HG02759 (cell line): ENCODE results near the gene MYO16.
"Not testable (repeated sequence)": the region's sequence is repeated elsewhere in the genome, so short reads cannot be mapped to it uniquely, and the experiment has no call there.

Experiments
- ATAC-seq: cut with Tn5 transposase; IDR thresholded peaks from one replicate; pipeline ENCODE4 v1.9.1; 2021; ENCODE audit warnings: mild to moderate bottlenecking, moderate library complexity; ENCODE audit not compliant: unreplicated experiment

MYO16 gene

GRCh38 chr13:108741930-108742329 lies 112.5 kb downstream of the MYO16 start:
- no peak for ATAC-seq

DNA sequence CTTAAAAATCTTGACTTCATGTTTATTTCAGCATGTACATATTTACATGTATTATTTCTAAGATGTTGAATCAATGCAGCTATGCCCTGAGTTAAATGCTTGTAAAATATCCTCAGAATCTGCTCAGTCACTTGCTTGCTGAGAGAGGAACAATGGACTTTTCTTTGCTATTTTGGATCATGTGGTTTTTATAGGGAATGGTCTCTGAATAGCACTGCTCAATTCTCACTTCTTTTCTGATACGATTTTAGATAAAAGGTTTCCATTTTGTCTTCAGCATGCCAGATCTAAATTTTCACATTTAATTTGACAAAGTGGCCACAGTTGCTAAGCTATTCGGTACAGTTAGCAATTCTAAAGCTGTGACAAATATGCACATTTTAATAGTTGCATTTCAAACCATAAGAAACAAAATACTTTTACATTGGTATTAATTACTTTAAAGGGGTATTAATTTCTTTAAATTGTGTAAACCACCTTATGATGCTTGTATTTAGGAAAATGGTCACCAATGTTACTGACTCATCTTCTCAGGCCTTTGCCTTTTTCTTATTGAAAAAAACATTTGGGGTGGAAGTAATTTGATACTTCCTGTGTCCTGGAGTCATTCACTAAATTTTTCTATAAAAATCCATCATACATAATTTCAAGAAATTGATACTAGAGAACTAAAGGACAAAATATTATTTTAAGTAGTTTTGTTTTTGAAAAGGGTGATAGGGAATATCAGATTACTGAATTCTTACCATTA lies 113.5 kb downstream of the MYO16 start:
- ATAC-seq, result no peak

DNA sequence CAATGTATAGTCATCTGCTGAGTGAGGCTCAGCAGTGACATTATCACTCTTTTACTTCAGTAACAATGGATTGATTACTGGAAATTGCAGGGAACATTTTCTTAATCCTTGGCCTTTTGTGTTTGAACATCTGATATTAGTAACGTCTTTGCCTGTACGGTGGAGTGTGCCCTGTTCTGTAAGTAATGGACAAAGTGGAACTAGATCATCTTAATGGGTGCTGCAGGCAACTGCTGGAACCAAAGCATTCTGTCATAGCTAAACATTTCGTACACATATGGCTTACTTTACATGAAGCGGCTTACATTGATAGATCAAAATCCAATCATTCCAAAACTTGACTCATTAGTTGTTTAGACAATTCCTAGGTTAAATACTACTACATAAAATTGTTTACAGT lies 114.1 kb downstream of the MYO16 start:
- no peak for ATAC-seq

- ATAC-seq, result no peak
Observed at GRCh38 chr13:108747843-108748242, 118.4 kb downstream of the MYO16 start.

GRCh38 chr13:108752276-108752675 lies 122.9 kb downstream of the MYO16 start:
- ATAC-seq, result no peak

DNA sequence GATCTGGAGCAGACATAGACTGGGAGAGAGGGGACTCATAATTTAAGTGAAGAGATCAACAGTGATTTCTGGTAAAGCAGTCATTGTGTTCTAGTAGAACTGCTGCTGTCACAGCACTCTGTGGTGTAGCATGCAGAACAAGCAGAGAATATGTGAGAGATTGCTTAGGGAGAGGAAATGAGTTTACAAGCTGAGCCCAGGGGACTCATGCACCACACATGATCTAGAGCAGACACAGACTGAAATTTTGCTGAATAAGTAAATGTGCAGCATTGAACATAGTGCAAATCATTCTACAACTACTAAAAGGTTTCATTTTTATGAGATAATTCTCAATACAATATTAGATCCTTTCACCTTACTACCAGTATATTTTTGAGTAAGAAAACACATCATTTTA lies 125.7 kb downstream of the MYO16 start:
- no peak for ATAC-seq

- ATAC-seq, result no peak
Observed at GRCh38 chr13:108760129-108760528, 130.7 kb downstream of the MYO16 start.

DNA sequence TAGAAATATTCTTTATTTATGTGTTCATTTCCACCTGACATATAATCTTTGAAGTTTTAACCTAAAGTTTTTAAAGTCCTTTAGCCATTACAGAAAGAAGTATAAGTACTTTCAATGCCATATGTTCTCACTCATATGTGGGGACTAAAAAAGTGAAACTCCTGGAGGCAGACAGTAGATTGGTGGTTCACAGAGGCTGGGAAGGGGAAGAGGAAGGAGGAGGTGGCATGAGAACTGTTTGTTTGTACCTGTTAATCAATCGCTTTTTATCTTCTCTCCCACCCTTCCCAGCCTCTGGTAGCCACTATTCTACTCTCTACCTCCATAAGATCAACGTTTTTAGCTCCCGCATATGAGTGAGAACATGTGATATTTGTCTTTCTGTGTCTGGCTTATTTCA lies 131.1 kb downstream of the MYO16 start:
- no peak for ATAC-seq

- ATAC-seq, result no peak
Observed at GRCh38 chr13:108768035-108768434, 138.6 kb downstream of the MYO16 start.

- no peak for ATAC-seq
Observed at GRCh38 chr13:108769213-108770070, 140.0 kb downstream of the MYO16 start.

DNA sequence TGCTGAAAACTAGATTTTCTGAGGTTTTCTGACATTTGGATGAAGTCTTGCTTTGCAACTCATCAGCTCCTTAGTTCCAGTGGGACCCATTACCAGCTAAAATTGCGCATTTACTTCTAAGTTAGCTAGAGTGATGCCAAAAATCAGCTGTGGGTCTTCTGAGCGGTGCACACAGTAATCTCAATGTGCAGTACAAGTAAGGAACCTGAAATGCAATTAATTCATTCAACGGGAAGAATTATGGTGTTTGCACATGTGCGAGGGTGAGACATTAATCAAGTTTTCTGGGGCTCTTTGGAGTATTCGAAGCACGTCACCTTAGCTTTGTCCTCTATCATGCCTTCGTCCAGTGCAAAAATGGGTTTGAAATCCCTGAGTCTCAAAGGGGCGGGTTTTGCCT lies 146.2 kb downstream of the MYO16 start:
- ATAC-seq, result no peak

- no peak for ATAC-seq
Observed at GRCh38 chr13:108776650-108777049, 147.2 kb downstream of the MYO16 start.

GRCh38 chr13:108777421-108778420 lies 148.3 kb downstream of the MYO16 start:
- no peak for ATAC-seq

DNA sequence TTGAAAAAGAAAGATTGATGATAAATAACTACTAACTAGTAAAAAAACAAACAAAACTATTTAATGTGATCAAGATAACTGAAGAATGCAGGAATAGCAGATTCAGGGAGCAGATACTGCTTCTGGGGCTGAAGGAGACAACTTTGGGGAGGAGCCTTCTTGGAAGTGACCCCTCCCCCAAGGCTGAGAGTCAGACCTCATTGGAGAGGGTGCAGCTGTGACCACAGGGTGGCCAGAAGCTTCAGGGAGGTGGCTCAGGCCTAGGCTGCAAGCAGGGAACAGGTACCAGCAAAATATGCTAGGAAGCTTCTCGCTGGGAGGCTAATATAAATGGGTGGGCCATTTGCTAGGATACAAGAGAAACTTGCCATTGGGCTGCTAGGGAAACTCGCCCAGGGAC lies 149.9 kb downstream of the MYO16 start:
- no peak for ATAC-seq

DNA sequence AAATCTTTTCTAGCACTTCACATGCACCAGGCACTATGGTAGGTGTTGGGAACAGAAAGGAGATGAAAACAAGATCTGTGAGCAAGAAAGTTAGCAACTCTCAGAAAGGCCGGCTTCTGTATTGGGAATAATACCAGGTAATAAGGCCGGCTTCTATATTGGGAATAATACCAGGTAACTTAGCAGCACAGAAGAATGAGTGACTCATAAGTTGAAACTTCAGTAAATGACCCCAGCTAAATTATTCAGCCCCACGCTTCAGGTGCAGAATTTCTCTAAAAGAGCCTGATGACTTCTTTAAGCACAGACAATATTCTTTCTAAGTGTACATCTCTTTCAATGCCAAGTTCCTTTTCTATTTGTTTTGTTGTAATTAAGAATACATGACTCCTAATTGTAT lies 151.3 kb downstream of the MYO16 start:
- no peak for ATAC-seq

DNA sequence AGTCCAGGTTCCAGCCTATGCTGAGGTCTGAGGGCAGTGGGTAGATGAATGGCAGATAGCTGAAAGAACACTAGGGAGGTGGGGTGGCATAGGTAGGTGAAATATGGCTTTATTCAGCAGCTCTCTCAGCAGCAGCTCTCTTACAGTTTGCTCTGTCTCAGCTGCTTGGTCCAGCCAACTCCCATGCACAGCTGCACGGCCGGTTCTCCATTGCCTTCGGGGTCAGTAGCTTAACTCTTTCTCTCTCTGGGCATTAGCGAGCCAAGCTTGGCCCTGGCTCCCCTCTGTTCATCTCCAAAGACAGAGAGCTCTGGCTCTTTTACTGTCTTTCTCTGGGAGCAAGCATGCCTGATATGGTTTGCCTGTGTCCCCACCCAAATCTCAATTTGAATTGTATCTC lies 151.9 kb downstream of the MYO16 start:
- no peak for ATAC-seq

- not testable (repeated sequence) for ATAC-seq
Observed at GRCh38 chr13:108782480-108782879, 153.1 kb downstream of the MYO16 start.

DNA sequence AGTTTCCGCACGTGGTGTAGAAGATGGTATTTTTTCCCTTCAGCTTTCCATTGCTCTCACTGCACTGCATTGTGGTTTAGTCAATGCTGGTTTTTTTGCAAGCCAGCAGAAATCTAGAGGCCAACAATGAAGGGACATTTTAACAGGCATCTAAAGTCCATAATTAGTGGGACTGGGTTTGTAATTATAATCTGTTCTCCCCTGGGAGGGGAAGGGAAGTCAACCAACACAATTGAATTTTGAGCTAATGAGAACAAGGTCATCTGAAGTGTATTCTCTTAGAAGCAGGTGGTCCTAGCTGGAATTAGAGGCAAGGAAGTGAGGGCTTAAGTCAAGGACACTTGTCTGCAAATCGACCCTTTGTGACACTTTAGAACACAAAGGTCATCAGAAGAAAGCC lies 156.4 kb downstream of the MYO16 start:
- no peak for ATAC-seq

DNA sequence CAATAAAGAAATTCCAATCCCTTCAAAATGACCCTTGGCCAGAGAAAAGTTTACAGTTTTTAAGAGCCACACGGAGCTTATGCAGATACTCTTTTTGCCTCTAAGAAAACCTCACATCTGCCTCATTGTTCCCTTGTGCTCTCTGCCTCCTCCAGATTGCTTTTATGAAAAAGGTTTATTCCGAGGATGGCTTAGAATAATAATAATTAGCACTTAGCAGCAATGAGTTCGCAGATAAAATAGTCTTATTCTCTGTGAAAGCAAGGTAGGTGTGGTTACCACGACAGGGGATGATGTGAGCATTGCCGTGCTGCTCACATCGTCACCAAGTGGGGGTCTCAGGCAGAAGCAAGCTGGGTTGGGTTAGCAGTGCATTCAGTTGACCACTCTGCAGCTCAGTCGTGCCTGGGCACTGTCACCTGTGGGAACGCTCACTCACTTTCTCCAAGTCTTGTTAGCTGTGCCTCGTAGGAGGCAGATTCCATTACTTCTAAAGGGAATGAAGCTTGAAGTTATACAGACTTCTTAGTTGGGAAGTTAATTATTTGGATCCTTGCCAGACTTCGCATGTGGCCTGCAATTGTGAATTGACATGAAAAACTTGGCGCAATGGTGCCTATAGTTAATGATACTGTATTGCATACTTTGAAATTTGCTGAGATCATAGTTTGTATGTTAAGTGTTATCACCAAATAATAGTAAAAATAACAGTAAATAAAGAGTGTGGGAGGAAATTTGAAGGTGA lies 157.2 kb downstream of the MYO16 start:
- no peak for ATAC-seq

- ATAC-seq, result no peak
Observed at GRCh38 chr13:108787700-108788414, 158.4 kb downstream of the MYO16 start.
